IMR-90 (cell line): ENCODE results near the gene HECW1.
"Not testable (repeated sequence)": the region's sequence is repeated elsewhere in the genome, so short reads cannot be mapped to it uniquely, and the experiment has no call there.

Experiments used
- BHLHE40 ChIP-seq: fragments of 150-350 bp; IDR thresholded peaks from 2 replicates; pipeline ENCODE4 v1.6.1; 2016; ENCODE audit warnings: mild to moderate bottlenecking, low read depth, low read length
- CEBPB ChIP-seq: IDR thresholded peaks from 2 replicates; pipeline ENCODE4 v1.6.1; 2012; ENCODE audit warnings: low read depth, low read length, improper control_type of control experiment
- CHD1 ChIP-seq: IDR thresholded peaks from 2 replicates; pipeline ENCODE4 v1.6.1; 2012; ENCODE audit warnings: low read depth, low read length, improper control_type of control experiment
- CTCF ChIP-seq: conservative IDR thresholded peaks from 2 replicates; pipeline ENCODE4 v1.5.1; 2012; ENCODE audit warnings: mild to moderate bottlenecking, low read depth, low read length, improper control_type of control experiment
- ELK1 ChIP-seq: fragments of 150-350 bp; IDR thresholded peaks from 2 replicates; pipeline ENCODE4 v1.6.1; 2016; ENCODE audit warnings: low read depth, mild to moderate bottlenecking, low read length, moderate library complexity, borderline replicate concordance
- MAFK ChIP-seq: IDR thresholded peaks from 2 replicates; pipeline ENCODE4 v1.6.1; 2012; ENCODE audit warnings: low read depth, low read length, improper control_type of control experiment
- MAZ ChIP-seq: IDR thresholded peaks from 2 replicates; pipeline ENCODE4 v1.6.1; 2012; ENCODE audit warnings: low read depth, mild to moderate bottlenecking, low read length, improper control_type of control experiment, moderate library complexity, borderline replicate concordance
- MXI1 ChIP-seq: IDR thresholded peaks from 2 replicates; pipeline ENCODE4 v1.6.1; 2012; ENCODE audit warnings: low read depth, mild to moderate bottlenecking, low read length, moderate library complexity, borderline replicate concordance
- POLR2A ChIP-seq: IDR thresholded peaks from 2 replicates; pipeline ENCODE4 v1.6.1; 2012; ENCODE audit warnings: mild to moderate bottlenecking, low read depth, low read length
- RAD21 ChIP-seq: IDR thresholded peaks from 2 replicates; pipeline ENCODE4 v1.6.1; 2012; ENCODE audit warnings: low read length, improper control_type of control experiment
- RCOR1 ChIP-seq: IDR thresholded peaks from 2 replicates; pipeline ENCODE4 v1.6.1; 2012; ENCODE audit warnings: mild to moderate bottlenecking, low read length, improper control_type of control experiment; ENCODE audit not compliant: insufficient replicate concordance
- RFX5 ChIP-seq: IDR thresholded peaks from 2 replicates; pipeline ENCODE4 v1.8.0; 2012; ENCODE audit warnings: low read depth, mild to moderate bottlenecking, low read length, moderate library complexity
- SMC3 ChIP-seq: fragments of 150-350 bp; IDR thresholded peaks from 2 replicates; pipeline ENCODE4 v1.6.1; 2016; ENCODE audit warnings: low read depth, mild to moderate bottlenecking, antibody characterized with exemption, low read length, moderate library complexity
- USF2 ChIP-seq: fragments of 150-350 bp; IDR thresholded peaks from 2 replicates; pipeline ENCODE4 v1.6.1; 2017; ENCODE audit warnings: mild to moderate bottlenecking, antibody characterized with exemption, low read length, low read depth

- not testable (repeated sequence) for TF ChIP-seq CTCF, MAZ, BHLHE40, CEBPB, RAD21, POLR2A, CHD1, MAFK, RFX5, RCOR1, USF2, SMC3, ELK1, MXI1
These were observed 106.5 kb downstream of the HECW1 start for GRCh38 chr7:43218901-43219300.
